ENCODE results near the gene SNRPB.

Gene SNRPB

GRCh38 chr20:2418388-2418787 lies 52.2 kb downstream of the SNRPB start:
- no peak for DNase-seq

DNA sequence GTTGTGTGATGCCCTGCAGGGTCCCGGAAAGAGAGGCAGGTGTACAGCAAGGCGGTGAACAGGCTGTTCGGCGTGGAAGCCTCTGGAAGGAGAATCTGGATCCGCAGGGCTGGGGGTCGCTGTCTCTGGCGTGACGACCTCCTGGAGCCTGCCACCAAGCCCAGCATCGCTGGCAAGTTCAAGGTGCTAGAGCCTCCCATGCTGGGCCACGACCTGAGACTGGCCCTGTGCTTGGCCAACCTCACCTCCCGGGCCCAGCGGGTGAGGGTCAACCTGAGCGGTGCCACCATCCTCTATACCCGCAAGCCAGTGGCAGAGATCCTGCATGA lies 53.4 kb downstream of the SNRPB start:
- no peak for DNase-seq

- DNase-seq = no peak
Measured at GRCh38 chr20:2416541-2417212, 53.9 kb downstream of the SNRPB start.

Measured in OCI-M1 (cell line).